A673 (cell line): ENCODE results near the gene IGF2. TPM values are rescaled to one million over a fixed set of nuclear protein-coding genes. Genes with fewer than 3 reads are reported as not detected.

Experiments
- BruUV-seq: library from RNA; stranded (reverse); fragments of 400-500 nt; replicated peaks from 2 replicates; lab custom pipeline; 2021; lab: Mats Ljungman, UMichigan
- CTCF ChIA-PET: fragments of 300-600 bp; sonication (Branson Sonifier 250); formaldehyde crosslinking; loops from one replicate; lab custom pipeline; 2022; ENCODE audit warnings: antibody characterized with exemption; lab: Charles Lee
- POLR2A ChIA-PET: fragments of 300-600 bp; sonication (Branson Sonifier 250); formaldehyde crosslinking; loops from one replicate; lab custom pipeline; 2022; ENCODE audit warnings: antibody characterized with exemption; ENCODE audit not compliant: low non-redundant PET; lab: Charles Lee
- DNase-seq: peaks from one replicate; pipeline ENCODE4 v3.0.0-alpha.2; 2015; ENCODE audit warnings: low spot score
- H3K27ac ChIP-seq: fragments of 200-600 bp; sonication (generic); 2 replicates; pipeline ENCODE4 v1.5.1; 2016; ENCODE audit warnings: mixed run types, low read depth, mild to moderate bottlenecking, mixed read lengths, antibody characterized with exemption, low read length; ENCODE audit not compliant: poor library complexity, severe bottlenecking
- H3K27me3 ChIP-seq: fragments of 200-600 bp; sonication (generic); replicated peaks from 2 replicates; pipeline ENCODE4 v1.6.1; 2017; ENCODE audit warnings: mixed run types, low read depth, mild to moderate bottlenecking, mixed read lengths, antibody characterized with exemption, low read length; ENCODE audit not compliant: insufficient read depth, poor library complexity
- H3K36me3 ChIP-seq: fragments of 200-600 bp; sonication (generic); 2 replicates; pipeline ENCODE4 v1.6.1; 2016; ENCODE audit warnings: mixed run types, mild to moderate bottlenecking, mixed read lengths, antibody characterized with exemption, low read length; ENCODE audit not compliant: insufficient read depth, poor library complexity, severe bottlenecking
- H3K4me1 ChIP-seq: fragments of 200-600 bp; sonication (generic); 2 replicates; pipeline ENCODE4 v1.6.1; 2017; ENCODE audit warnings: mixed run types, mild to moderate bottlenecking, mixed read lengths, antibody characterized with exemption, low read length; ENCODE audit not compliant: insufficient read depth, poor library complexity, severe bottlenecking
- H3K4me3 ChIP-seq: fragments of 200-600 bp; sonication (generic); 2 replicates; pipeline ENCODE4 v1.5.1; 2016; ENCODE audit warnings: low read depth, mixed run types, mild to moderate bottlenecking, mixed read lengths, low read length; ENCODE audit not compliant: poor library complexity, severe bottlenecking
- H3K9me3 ChIP-seq: fragments of 200-600 bp; sonication (generic); 2 replicates; pipeline ENCODE4 v1.6.1; 2016; ENCODE audit warnings: mixed run types, low read depth, mild to moderate bottlenecking, mixed read lengths, antibody characterized with exemption, low read length; ENCODE audit not compliant: poor library complexity, severe bottlenecking
- EZH2 ChIP-seq: fragments of 200-600 bp; sonication (generic); IDR thresholded peaks from 2 replicates; pipeline ENCODE4 v1.6.1; 2017; ENCODE audit warnings: borderline replicate concordance, low read depth, mild to moderate bottlenecking, mixed read lengths, antibody characterized with exemption, low read length; ENCODE audit not compliant: poor library complexity, severe bottlenecking
- intact Hi-C: fragments of 100-400 bp; cut with micrococcal nuclease; formaldehyde crosslinking; loops from one replicate; pipeline ENCODE4 v1.10.0; 2022; ENCODE audit not compliant: unreplicated experiment
- total RNA-seq: library from RNA; stranded (reverse); gene quantifications from 2 replicates; pipeline ENCODE4 v1.2.3, GENCODE V29; 2021
- TF ChIP-seq, protein P1 (sequence below): fragments of 300-800, 200-600 bp; sonication (generic); conservative IDR thresholded peaks from 2 replicates; pipeline ENCODE4 v1.5.1; 2017; ENCODE audit warnings: low read depth, mild to moderate bottlenecking, antibody characterized with exemption, low read length, moderate library complexity, mixed read lengths

IGF2 gene
- total RNA-seq, 1 experiment from 2014 or later = 0.17 TPM

DNA sequence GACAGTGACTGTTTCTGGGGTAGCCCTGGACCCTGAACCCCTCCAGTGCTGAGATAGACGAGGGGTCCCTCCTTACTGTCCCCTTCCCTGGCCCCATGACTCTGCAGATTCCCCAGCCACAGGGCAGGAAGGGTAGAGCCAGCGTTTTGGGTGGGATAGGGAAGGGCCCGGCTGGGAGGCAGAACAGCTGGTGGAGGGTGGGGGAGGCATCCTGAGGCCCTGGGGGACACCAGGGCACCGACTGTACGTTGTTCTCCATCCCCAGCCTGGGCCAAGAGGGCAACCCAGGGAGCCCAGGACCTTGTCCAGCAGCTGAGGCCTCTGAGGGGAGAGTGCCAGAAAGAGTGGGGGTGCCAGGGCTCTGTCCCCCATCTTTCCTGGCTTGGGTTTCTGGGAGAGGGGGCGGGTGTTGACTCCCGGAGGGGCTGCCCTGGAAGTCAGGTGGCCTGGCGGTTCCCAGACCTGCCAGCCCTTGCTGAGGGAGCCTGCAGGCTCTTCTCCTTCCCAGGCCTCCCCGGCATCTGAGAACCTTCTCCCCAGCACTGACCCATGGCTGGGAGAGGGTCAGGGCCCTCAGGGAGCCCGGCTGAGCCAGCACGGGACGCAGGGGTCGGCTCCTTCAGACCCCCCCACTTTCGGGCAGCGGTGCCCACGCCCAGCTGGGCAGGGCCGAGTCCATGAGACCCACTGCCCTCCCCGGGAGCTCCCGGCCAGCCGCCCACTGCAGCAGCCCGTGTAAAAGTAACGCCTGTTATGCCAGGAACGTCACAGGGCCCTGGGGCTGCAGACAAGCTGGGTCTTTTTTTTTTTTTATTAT, 30.3 kb downstream of the IGF2 start:
- no peak overlapping the region for H3K27ac ChIP-seq
- H3K27me3 ChIP-seq = no peaks in the 10 kb centered on the region
- intact Hi-C loops = no loop called here
- CTCF ChIA-PET = no interaction called here
- H3K4me3 ChIP-seq = no peak overlapping the region
- BruUV-seq = no TSS peak
- H3K36me3 ChIP-seq = no peaks in the 10 kb centered on the region
- POLR2A ChIA-PET = no interaction called here
- H3K9me3 ChIP-seq = no peaks in the 10 kb centered on the region
- no peak for DNase-seq
- H3K4me1 ChIP-seq = no peaks in the 10 kb centered on the region
- TF ChIP-seq EZH2 = no peak
- TF ChIP-seq, protein P1, sequence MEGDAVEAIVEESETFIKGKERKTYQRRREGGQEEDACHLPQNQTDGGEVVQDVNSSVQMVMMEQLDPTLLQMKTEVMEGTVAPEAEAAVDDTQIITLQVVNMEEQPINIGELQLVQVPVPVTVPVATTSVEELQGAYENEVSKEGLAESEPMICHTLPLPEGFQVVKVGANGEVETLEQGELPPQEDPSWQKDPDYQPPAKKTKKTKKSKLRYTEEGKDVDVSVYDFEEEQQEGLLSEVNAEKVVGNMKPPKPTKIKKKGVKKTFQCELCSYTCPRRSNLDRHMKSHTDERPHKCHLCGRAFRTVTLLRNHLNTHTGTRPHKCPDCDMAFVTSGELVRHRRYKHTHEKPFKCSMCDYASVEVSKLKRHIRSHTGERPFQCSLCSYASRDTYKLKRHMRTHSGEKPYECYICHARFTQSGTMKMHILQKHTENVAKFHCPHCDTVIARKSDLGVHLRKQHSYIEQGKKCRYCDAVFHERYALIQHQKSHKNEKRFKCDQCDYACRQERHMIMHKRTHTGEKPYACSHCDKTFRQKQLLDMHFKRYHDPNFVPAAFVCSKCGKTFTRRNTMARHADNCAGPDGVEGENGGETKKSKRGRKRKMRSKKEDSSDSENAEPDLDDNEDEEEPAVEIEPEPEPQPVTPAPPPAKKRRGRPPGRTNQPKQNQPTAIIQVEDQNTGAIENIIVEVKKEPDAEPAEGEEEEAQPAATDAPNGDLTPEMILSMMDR = no peak

DNA sequence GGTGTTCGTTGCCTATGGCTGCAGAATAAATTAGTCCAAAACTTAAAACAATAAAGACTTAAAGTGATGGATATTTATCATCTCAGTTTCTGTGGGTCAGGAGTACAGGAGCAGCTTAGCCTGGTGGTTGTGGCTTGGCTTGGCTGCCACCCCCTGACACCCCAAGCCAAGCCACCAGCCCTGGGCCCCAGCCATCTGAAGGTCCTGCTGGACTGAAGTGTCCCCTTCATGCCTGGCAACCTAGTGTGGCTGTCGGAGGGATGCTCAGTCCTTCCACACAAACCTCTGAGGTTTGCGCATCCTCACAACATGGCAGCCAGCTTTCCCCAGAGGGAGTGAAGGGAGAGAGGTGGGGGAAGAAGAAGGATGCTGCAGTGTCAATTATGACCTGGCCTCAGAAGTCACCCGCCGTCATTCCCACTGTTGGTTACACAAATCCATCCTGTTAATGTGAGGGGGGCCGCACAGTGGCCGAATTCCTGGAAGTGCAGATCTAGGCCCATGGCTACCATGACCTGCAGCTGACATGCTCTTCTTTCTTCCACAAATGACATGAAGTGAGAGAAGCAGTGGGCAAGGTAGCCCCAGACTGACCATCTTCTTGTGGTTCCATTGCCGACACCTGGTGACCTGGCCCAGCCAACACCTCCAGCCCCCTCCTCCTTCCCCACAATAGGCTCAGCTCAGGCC, 31.1 kb downstream of the IGF2 start:
- DNase-seq = no peak
- Histone ChIP-seq H3K4me1 (no peaks in the 10 kb centered on the region), H3K27ac (no peak overlapping the region), H3K36me3 (no peaks in the 10 kb centered on the region), H3K4me3 (no peak overlapping the region), H3K27me3 (no peaks in the 10 kb centered on the region), H3K9me3 (no peaks in the 10 kb centered on the region)
- BruUV-seq = no TSS peak
- CTCF ChIA-PET = no interaction called here
- TF ChIP-seq, protein P1 = no peak
- TF ChIP-seq EZH2 = no peak
- intact Hi-C loops = no loop called here
- POLR2A ChIA-PET = no interaction called here

DNA sequence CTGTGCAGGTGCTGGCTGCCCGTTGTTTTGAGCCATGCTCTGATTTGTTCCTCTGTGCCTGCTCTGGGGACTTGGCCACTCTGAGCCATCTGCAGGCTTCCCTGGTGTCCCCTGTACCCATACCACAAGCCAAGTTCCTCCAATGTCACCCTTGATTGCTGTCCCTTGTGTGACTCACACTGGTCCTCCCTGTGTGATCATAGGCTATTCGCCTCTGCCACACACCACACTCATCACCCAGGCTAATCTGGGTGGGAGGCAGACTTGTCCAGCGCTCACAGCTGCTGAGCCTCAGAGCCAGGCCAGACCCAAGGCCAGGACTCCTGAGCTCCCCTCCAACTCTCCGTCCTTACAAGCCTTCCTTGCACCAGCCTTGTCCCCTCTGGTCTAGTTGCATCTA, 31.7 kb downstream of the IGF2 start:
- H3K27me3 ChIP-seq = no peaks in the 10 kb centered on the region
- H3K4me1 ChIP-seq = no peaks in the 10 kb centered on the region
- TF ChIP-seq, protein P1 = no peak
- TF ChIP-seq EZH2 = no peak
- BruUV-seq = no TSS peak
- intact Hi-C loops = no loop called here
- H3K4me3 ChIP-seq = no peak overlapping the region
- ChIA-PET POLR2A (no interaction called here), CTCF (no interaction called here)
- DNase-seq = no peak
- H3K27ac ChIP-seq = no peak overlapping the region
- no peaks in the 10 kb centered on the region for H3K9me3 ChIP-seq
- no peaks in the 10 kb centered on the region for H3K36me3 ChIP-seq
